ENCODE measurements around the gene IGSF3. TPM values are rescaled to one million over a fixed set of nuclear protein-coding genes. Genes with fewer than 3 reads are reported as not detected.

The IGSF3 gene
- polyA plus RNA-seq, 1 experiment = 0.06 TPM

- Histone ChIP-seq H3K4me3 (ENCODE audit: low read depth, low read length) (peak overlapping the region; percentile 71), H3K9me3 (ENCODE audit: control insufficient read depth, insufficient read depth, low read length) (no peaks in the 10 kb centered on the region; the same call in 1 of the 2 replicates), H3K27me3 (ENCODE audit: control insufficient read depth, insufficient read depth, low read length) (peaks cover 19% of the 10 kb centered on the region), H3K27ac (ENCODE audit: low read depth, low read length) (peak overlapping the region; percentile 31)
- ChIA-PET CTCF (interaction anchor here (0.6 to 1.4 kb wide), 3 partner anchors 86 to 1423 kb away, joined by 3 to 9 read pairs (median 3); no protein-coding TSS in a partner anchor), POLR2A (interaction anchor here (0.6 kb wide), 1 partner anchor 575 kb away, joined by 4 read pairs; no protein-coding TSS in a partner anchor)
- DNase-seq (ENCODE audit: low read depth, low spot score) = no peak
- TF ChIP-seq CTCF (IDR thresholded peaks at IDR 0.05; ENCODE audit: low read depth, low read length) = no peak
Observed at GRCh38 chr1:116571215-116571919, 96.2 kb downstream of the IGSF3 start.

GRCh38 chr1:116570358-116571214 is 96.9 kb downstream of the IGSF3 start, which contains the start of gene CD58:
CD58 (minus strand) TSS chr1:116571026; CDS start chr1:116570972, 54 bp downstream.
- Histone ChIP-seq H3K27ac (ENCODE audit: low read depth, low read length) (peak within 1 kb of the TSS; percentile 61), H3K27me3 (ENCODE audit: control insufficient read depth, insufficient read depth, low read length) (peaks cover 14% of the 10 kb centered on the region), H3K9me3 (ENCODE audit: control insufficient read depth, insufficient read depth, low read length) (no peaks in the 10 kb centered on the region; the same call in 1 of the 2 replicates), H3K4me3 (ENCODE audit: low read depth, low read length) (peak within 1 kb of the TSS; percentile 71)
- TF ChIP-seq CTCF (IDR thresholded peaks at IDR 0.05; ENCODE audit: low read depth, low read length) = peak; percentile 48
- DNase-seq (ENCODE audit: low read depth, low spot score) = no peak
- ChIA-PET POLR2A (interaction anchor here (0.6 kb wide), 2 partner anchors 25 to 576 kb away, joined by 3 to 4 read pairs; no protein-coding TSS in a partner anchor), CTCF (interaction anchor here (0.6 to 1.4 kb wide), 3 partner anchors 85 to 1424 kb away, joined by 3 to 9 read pairs (median 3); no protein-coding TSS in a partner anchor)

- POLR2A ChIA-PET = interaction anchor here (0.6 kb wide), 1 partner anchor 26 kb away, joined by 3 read pairs; no protein-coding TSS in a partner anchor
- Histone ChIP-seq H3K4me3 (ENCODE audit: low read depth, low read length) (peak overlapping the region; percentile 71), H3K27me3 (ENCODE audit: control insufficient read depth, insufficient read depth, low read length) (peaks cover 10% of the 10 kb centered on the region), H3K27ac (ENCODE audit: low read depth, low read length) (no peak overlapping the region), H3K9me3 (ENCODE audit: control insufficient read depth, insufficient read depth, low read length) (no peaks in the 10 kb centered on the region; the same call in 1 of the 2 replicates)
- CTCF ChIA-PET = interaction anchor here (0.6 to 0.9 kb wide), 2 partner anchors 85 to 771 kb away, joined by 3 read pairs; no protein-coding TSS in a partner anchor
- no peak for DNase-seq (ENCODE audit: low read depth, low spot score)
- TF ChIP-seq CTCF (IDR thresholded peaks at IDR 0.05; ENCODE audit: low read depth, low read length) = no peak
Observed at GRCh38 chr1:116569776-116570357, 97.7 kb downstream of the IGSF3 start.

- TF ChIP-seq CTCF (IDR thresholded peaks at IDR 0.05; ENCODE audit: low read depth, low read length) = no peak
- no peak overlapping the region for H3K27ac ChIP-seq (ENCODE audit: low read depth, low read length)
- no peak for DNase-seq (ENCODE audit: low read depth, low spot score)
- H3K27me3 ChIP-seq (ENCODE audit: control insufficient read depth, insufficient read depth, low read length) = peaks cover 10% of the 10 kb centered on the region
- ChIA-PET CTCF (interaction anchor here (0.6 to 0.9 kb wide), 4 partner anchors 26 to 789 kb away, joined by 3 to 6 read pairs (median 3); no protein-coding TSS in a partner anchor), POLR2A (no interaction called here)
- H3K4me3 ChIP-seq (ENCODE audit: low read depth, low read length) = no peak overlapping the region
- H3K9me3 ChIP-seq (ENCODE audit: control insufficient read depth, insufficient read depth, low read length) = no peaks in the 10 kb centered on the region; the same call in 1 of the 2 replicates
Observed at GRCh38 chr1:116569381-116569670, 98.2 kb downstream of the IGSF3 start.

Data from AG04450 (cell line).